GM23338 (cell line): ENCODE measurements around the gene RFESD. TPM values are rescaled to one million over a fixed set of nuclear protein-coding genes. Genes with fewer than 3 reads are reported as not detected.
A peak's percentile ranks its signal among the peaks of the same experiment; 100 is the strongest.

Experiments
- ATAC-seq: fragments of 200-7000 bp; cut with Tn5 transposase; 3 replicates; pipeline ENCODE4 v1.9.1; 2020
- DNase-seq: peaks from one replicate; pipeline ENCODE4 v3.0.0-alpha.2; 2015; ENCODE audit warnings: low spot score
- H2AFZ ChIP-seq: fragments of 200-600 bp; sonication (generic); 2 replicates; pipeline ENCODE4 v1.8.0; 2016; ENCODE audit warnings: antibody characterized with exemption, mild to moderate bottlenecking, moderate library complexity
- H3F3A ChIP-seq: fragments of 200-600 bp; sonication (generic); replicated peaks from 2 replicates; pipeline ENCODE4 v1.8.0; 2017; ENCODE audit warnings: antibody characterized with exemption, mixed run types, low read depth
- H3K27ac ChIP-seq: fragments of 200-600 bp; sonication (generic); 2 replicates; pipeline ENCODE4 v1.6.1; 2016; ENCODE audit warnings: low read depth
- H3K27me3 ChIP-seq: fragments of 200-600 bp; sonication (generic); 2 replicates; pipeline ENCODE4 v1.8.0; 2016; ENCODE audit warnings: mild to moderate bottlenecking, mixed run types, moderate library complexity; ENCODE audit not compliant: insufficient read depth
- H3K36me3 ChIP-seq: fragments of 200-600 bp; sonication (generic); 2 replicates; pipeline ENCODE4 v1.8.0; 2016; ENCODE audit warnings: mild to moderate bottlenecking; ENCODE audit not compliant: insufficient read depth
- H3K4me1 ChIP-seq: fragments of 200-600 bp; sonication (generic); 2 replicates; pipeline ENCODE4 v1.8.0; 2016; ENCODE audit warnings: mild to moderate bottlenecking, moderate library complexity; ENCODE audit not compliant: insufficient read depth
- H3K4me2 ChIP-seq: fragments of 200-600 bp; sonication (generic); 2 replicates; pipeline ENCODE4 v1.7.1; 2017; ENCODE audit warnings: mixed run types
- H3K4me3 ChIP-seq: fragments of 200-600 bp; sonication (generic); 2 replicates; pipeline ENCODE4 v1.6.1; 2016; ENCODE audit warnings: mixed run types
- H3K79me2 ChIP-seq: fragments of 200-600 bp; sonication (generic); replicated peaks from 2 replicates; pipeline ENCODE4 v1.8.0; 2017; ENCODE audit warnings: mild to moderate bottlenecking; ENCODE audit not compliant: insufficient read depth
- H3K9me2 ChIP-seq: fragments of 200-600 bp; sonication (generic); 2 replicates; pipeline ENCODE4 v1.8.0; 2017; ENCODE audit not compliant: insufficient read depth
- H4K20me1 ChIP-seq: fragments of 200-600 bp; sonication (generic); replicated peaks from 2 replicates; pipeline ENCODE4 v1.8.0; 2017; ENCODE audit warnings: mild to moderate bottlenecking; ENCODE audit not compliant: insufficient read depth
- H3K27ac Mint-ChIP-seq: 2 replicates; pipeline ENCODE4 v1.8.0; 2020; ENCODE audit warnings: inconsistent platforms, mild to moderate bottlenecking, moderate library complexity, mixed read lengths
- H3K27me3 Mint-ChIP-seq: 3 replicates; pipeline ENCODE4 v1.8.0; 2022; ENCODE audit warnings: low read depth, mild to moderate bottlenecking, moderate library complexity, mixed read lengths, inconsistent platforms; ENCODE audit not compliant: insufficient read depth, poor library complexity
- H3K36me3 Mint-ChIP-seq: 3 replicates; pipeline ENCODE4 v1.8.0; 2021; ENCODE audit warnings: low read depth, mild to moderate bottlenecking, inconsistent platforms, moderate library complexity, mixed read lengths
- H3K4me1 Mint-ChIP-seq: 3 replicates; pipeline ENCODE4 v1.8.0; 2020; ENCODE audit warnings: mild to moderate bottlenecking, inconsistent platforms, mixed read lengths
- H3K4me3 Mint-ChIP-seq: 3 replicates; pipeline ENCODE4 v1.8.0; 2021; ENCODE audit warnings: moderate library complexity, mild to moderate bottlenecking, inconsistent platforms, mixed read lengths
- H3K9me3 Mint-ChIP-seq: 3 replicates; pipeline ENCODE4 v1.8.0; 2020; ENCODE audit warnings: moderate library complexity, mild to moderate bottlenecking, inconsistent platforms, mixed read lengths
- CREB1 ChIP-seq: fragments of 250-450 bp; sonication (Bioruptor Pico); IDR thresholded peaks from 2 replicates; pipeline ENCODE4 v1.5.0; 2020; ENCODE audit warnings: low read depth, mild to moderate bottlenecking, moderate library complexity
- CTCF ChIP-seq, 2 experiments: fragments of 200-600 bp in 1 of 2; sonication (generic) in 1 of 2; conservative IDR thresholded peaks; 2 replicates each; pipeline versions ENCODE4 v1.5.1 to v1.6.1; 2016 to 2017; ENCODE audit warnings: antibody characterized with exemption in 2 of 2, low read depth in 2 of 2, mild to moderate bottlenecking in 2 of 2, moderate library complexity in 1 of 2
- ETS1 ChIP-seq: IDR thresholded peaks from 2 replicates; pipeline ENCODE4 v1.6.1; 2016; ENCODE audit warnings: antibody characterized with exemption
- EZH2 ChIP-seq: fragments of 200-600 bp; sonication (generic); IDR thresholded peaks from one replicate; pipeline ENCODE4 v1.8.0; 2017; ENCODE audit warnings: antibody characterized with exemption, mild to moderate bottlenecking, low read depth; ENCODE audit not compliant: unreplicated experiment
- JUNB ChIP-seq: IDR thresholded peaks from one replicate; pipeline ENCODE4 v1.6.1; 2016; ENCODE audit warnings: antibody characterized with exemption; ENCODE audit not compliant: unreplicated experiment
- ZNF114 ChIP-seq: fragments of 250-450 bp; sonication (Bioruptor Pico); IDR thresholded peaks from 2 replicates; pipeline ENCODE4 v1.5.0; 2020; ENCODE audit warnings: mild to moderate bottlenecking, moderate library complexity
- ZNF331 ChIP-seq: fragments of 250-450 bp; sonication (Bioruptor Pico); IDR thresholded peaks from 2 replicates; pipeline ENCODE4 v1.5.0; 2020; ENCODE audit warnings: low read depth, mild to moderate bottlenecking, moderate library complexity
- ZNF462 ChIP-seq: fragments of 250-450 bp; sonication (Bioruptor Pico); IDR thresholded peaks from 2 replicates; pipeline ENCODE4 v1.5.0; 2020; ENCODE audit warnings: mild to moderate bottlenecking, moderate library complexity
- polyA plus RNA-seq: library from polyadenylated mRNA; unstranded; fragments of >200 nt; fragmentation: Nextera tagmentation; extraction: Ambion mirVana; gene quantifications from 2 replicates; pipeline ENCODE4 v1.2.1, GENCODE V29; 2016
- total RNA-seq: library from RNA; depleted of rRNA; stranded (reverse); fragments of >200 nt; shearing (Covaris generic); gene quantifications from 2 replicates; pipeline ENCODE4 v1.2.3, GENCODE V29; 2014

The RFESD gene
- total and polyA plus RNA-seq, 2 experiments from 2014 or later, result 2.4 to 6.9 TPM

- Mint-ChIP-seq H3K36me3 (no peaks in the 10 kb centered on the region), H3K9me3 (no peaks in the 10 kb centered on the region), H3K27ac (no peak overlapping the region), H3K27me3 (no peaks in the 10 kb centered on the region), H3K4me3 (no peak overlapping the region), H3K4me1 (no peaks in the 10 kb centered on the region)
- H4K20me1 ChIP-seq, result no peaks in the 10 kb centered on the region
- ATAC-seq (no peak), DNase-seq (no peak)
- no peak overlapping the region for H2AFZ ChIP-seq
- H3K36me3 ChIP-seq, result no peaks in the 10 kb centered on the region
- no peaks in the 10 kb centered on the region for H3F3A ChIP-seq
- H3K27ac ChIP-seq, result no peak overlapping the region
- no peaks in the 10 kb centered on the region for H3K27me3 ChIP-seq
- TF ChIP-seq CTCF (conservative IDR thresholded peaks at IDR 0.05; ENCODE audit: low read depth in 2 of 2), result no peak
- H3K4me1 ChIP-seq, result no peaks in the 10 kb centered on the region
- no peaks in the 10 kb centered on the region for H3K9me2 ChIP-seq
- no peaks in the 10 kb centered on the region for H3K79me2 ChIP-seq
- no peak overlapping the region for H3K4me2 ChIP-seq
- H3K4me3 ChIP-seq, result no peak overlapping the region
Observed at GRCh38 chr5:95673081-95673480, 26.5 kb downstream of the RFESD start.

GRCh38 chr5:95682891-95683290, 36.3 kb downstream of the RFESD start, which contains the start of gene SPATA9:
TSS of gene SPATA9 (minus strand) at chr5:95682991. CDS start at chr5:95682854, 137 bp downstream.
- DNase-seq, result no peak
- Mint-ChIP-seq H3K9me3 (no peaks in the 10 kb centered on the region), H3K4me3 (no peak within 1 kb of the TSS), H3K27ac (no peak within 1 kb of the TSS), H3K36me3 (no peaks in the 10 kb centered on the region), H3K27me3 (peaks cover 2% of the 10 kb centered on the region), H3K4me1 (peaks cover 11% of the 10 kb centered on the region)
- H2AFZ ChIP-seq, result peak within 1 kb of the TSS; percentile 40; the same call in 1 of the 2 replicates
- no peaks in the 10 kb centered on the region for H3F3A ChIP-seq
- H3K79me2 ChIP-seq, result no peaks in the 10 kb centered on the region
- H3K4me3 ChIP-seq, result no peak within 1 kb of the TSS
- ATAC-seq, result no peak
- H3K9me2 ChIP-seq, result peaks cover 6% of the 10 kb centered on the region; the same call in 1 of the 2 replicates
- H3K4me2 ChIP-seq, result no peak within 1 kb of the TSS
- H4K20me1 ChIP-seq, result no peaks in the 10 kb centered on the region
- H3K27ac ChIP-seq, result no peak within 1 kb of the TSS
- H3K36me3 ChIP-seq, result no peaks in the 10 kb centered on the region
- no peaks in the 10 kb centered on the region for H3K27me3 ChIP-seq
- peaks cover 12% of the 10 kb centered on the region; the same call in 1 of the 2 replicates for H3K4me1 ChIP-seq
- no peak for TF ChIP-seq ZNF331 (CRISPR knock-in tag)
- no peak for TF ChIP-seq CREB1 (CRISPR knock-in tag)
- no peak for TF ChIP-seq ZNF462 (CRISPR knock-in tag)
- TF ChIP-seq JUNB, result no peak
- no peak for TF ChIP-seq ZNF114 (CRISPR knock-in tag)
- TF ChIP-seq EZH2, result no peak
- no peak for TF ChIP-seq ETS1
